HG03439 (cell line): ENCODE results near the gene RTN1.
"Not testable (repeated sequence)": the region's sequence is repeated elsewhere in the genome, so short reads cannot be mapped to it uniquely, and the experiment has no call there.

ENCODE experiments used
- ATAC-seq: cut with Tn5 transposase; IDR thresholded peaks from one replicate; pipeline ENCODE4 v1.9.1; 2021; ENCODE audit warnings: mild to moderate bottlenecking, moderate library complexity; ENCODE audit not compliant: unreplicated experiment

Gene RTN1

GRCh38 chr14:59705866-59706265, 164.7 kb downstream of the RTN1 start:
- ATAC-seq, result no peak

- no peak for ATAC-seq
These were observed 165.3 kb downstream of the RTN1 start for GRCh38 chr14:59705245-59705644.

GRCh38 chr14:59704054-59704645, 166.4 kb downstream of the RTN1 start:
- no peak for ATAC-seq

- ATAC-seq, result no peak
These were observed 171.1 kb downstream of the RTN1 start for GRCh38 chr14:59699442-59699841.

GRCh38 chr14:59698793-59699192, 171.8 kb downstream of the RTN1 start:
- no peak for ATAC-seq

GRCh38 chr14:59695198-59695597, 175.4 kb downstream of the RTN1 start:
- no peak for ATAC-seq

- no peak for ATAC-seq
These were observed 179.3 kb downstream of the RTN1 start for GRCh38 chr14:59691266-59691665.

GRCh38 chr14:59690426-59690825, 180.2 kb downstream of the RTN1 start:
- ATAC-seq, result no peak

GRCh38 chr14:59688224-59689170, 182.1 kb downstream of the RTN1 start:
- peak; percentile 93 for ATAC-seq

GRCh38 chr14:59687663-59688062, 182.9 kb downstream of the RTN1 start:
- ATAC-seq, result no peak

GRCh38 chr14:59679872-59680271, 190.7 kb downstream of the RTN1 start:
- no peak for ATAC-seq

- ATAC-seq, result no peak
These were observed 192.2 kb downstream of the RTN1 start for GRCh38 chr14:59678352-59678751.

- ATAC-seq, result no peak
These were observed 192.8 kb downstream of the RTN1 start for GRCh38 chr14:59677771-59678231.

GRCh38 chr14:59675394-59675793, 195.2 kb downstream of the RTN1 start:
- no peak for ATAC-seq

GRCh38 chr14:59664741-59665140, 205.8 kb downstream of the RTN1 start:
- ATAC-seq, result no peak

- ATAC-seq, result no peak
These were observed 212.8 kb downstream of the RTN1 start for GRCh38 chr14:59657769-59658168.

- no peak for ATAC-seq
These were observed 214.1 kb downstream of the RTN1 start for GRCh38 chr14:59656473-59656872.

GRCh38 chr14:59654131-59654530, 216.4 kb downstream of the RTN1 start:
- ATAC-seq, result not testable (repeated sequence)

- ATAC-seq, result not testable (repeated sequence)
These were observed 223.7 kb downstream of the RTN1 start for GRCh38 chr14:59646832-59647231.

- no peak for ATAC-seq
These were observed 231.7 kb downstream of the RTN1 start for GRCh38 chr14:59638885-59639284.

GRCh38 chr14:59634617-59635016, 236.0 kb downstream of the RTN1 start:
- ATAC-seq, result no peak

- ATAC-seq, result no peak
These were observed 237.1 kb downstream of the RTN1 start for GRCh38 chr14:59633486-59633885.
